Panc1 (cell line): ENCODE measurements around the gene TP63. TPM values are rescaled to one million over a fixed set of nuclear protein-coding genes. Genes with fewer than 3 reads are reported as not detected.

Source experiments
- ATAC-seq: fragments of 200-7000 bp; cut with Tn5 transposase; 2 replicates; pipeline ENCODE4 v1.9.1; 2020; ENCODE audit warnings: mild to moderate bottlenecking, moderate library complexity
- BruUV-seq: library from RNA; stranded (reverse); fragments of 400-500 nt; replicated peaks from 2 replicates; lab custom pipeline; 2021; lab: Mats Ljungman, UMichigan
- CTCF ChIA-PET: fragments of 300-600 bp; sonication (Branson Sonifier 250); formaldehyde crosslinking; loops from one replicate; lab custom pipeline; 2022; ENCODE audit warnings: antibody characterized with exemption; lab: Charles Lee
- POLR2A ChIA-PET: fragments of 300-600 bp; sonication (Branson Sonifier 250); formaldehyde crosslinking; loops from one replicate; lab custom pipeline; 2022; ENCODE audit warnings: antibody characterized with exemption; lab: Charles Lee
- DNase-seq: peaks from one replicate; pipeline ENCODE4 v3.0.0-alpha.2; 2010; ENCODE audit warnings: low read depth, low spot score
- H3K27ac ChIP-seq: 2 replicates; pipeline ENCODE4 v1.5.1; 2011; ENCODE audit warnings: mild to moderate bottlenecking, low read length, inconsistent platforms
- H3K27me3 ChIP-seq: fragments of 200-500 bp; sonication (Bioruptor generic); 2 replicates; pipeline ENCODE4 v1.6.0; 2014; ENCODE audit warnings: low read length, inconsistent platforms; ENCODE audit not compliant: control insufficient read depth, insufficient read depth
- H3K36me3 ChIP-seq: fragments of 200-500 bp; sonication (Bioruptor generic); 2 replicates; pipeline ENCODE4 v1.5.1; 2014; ENCODE audit warnings: inconsistent platforms, mild to moderate bottlenecking, low read length, moderate library complexity; ENCODE audit not compliant: control insufficient read depth, insufficient read depth
- H3K4me1 ChIP-seq: 2 replicates; pipeline ENCODE4 v1.5.1; 2011; ENCODE audit warnings: inconsistent platforms, mild to moderate bottlenecking, low read length, moderate library complexity; ENCODE audit not compliant: control insufficient read depth, insufficient read depth
- H3K4me3 ChIP-seq, 2 experiments: 2 replicates each; pipeline ENCODE4 v1.5.1; 2011 to 2012; ENCODE audit warnings: low read depth in 2 of 2, low read length in 2 of 2, mild to moderate bottlenecking in 2 of 2, inconsistent platforms in 1 of 2, moderate library complexity in 1 of 2
- H3K9me3 ChIP-seq: fragments of 200-500 bp; sonication (Bioruptor generic); 2 replicates; pipeline ENCODE4 v1.5.1; 2014; ENCODE audit warnings: low read depth, mild to moderate bottlenecking, inconsistent platforms, low read length, moderate library complexity; ENCODE audit not compliant: control insufficient read depth, insufficient read depth
- CTCF ChIP-seq: fragments of 450-650 bp; IDR thresholded peaks from 2 replicates; pipeline ENCODE4 v1.5.1; 2017; ENCODE audit warnings: mild to moderate bottlenecking
- POLR2AphosphoS5 ChIP-seq: IDR thresholded peaks from 2 replicates; pipeline ENCODE4 v1.6.1; 2012; ENCODE audit warnings: mild to moderate bottlenecking, low read depth, low read length, moderate library complexity
- REST ChIP-seq, 2 experiments: IDR thresholded peaks; 2 replicates each; pipeline ENCODE4 v1.6.1; 2011 to 2012; ENCODE audit warnings: low read depth in 2 of 2, control low read depth in 1 of 2, low read length in 1 of 2, mild to moderate bottlenecking in 1 of 2, moderate library complexity in 1 of 2; ENCODE audit not compliant: insufficient read depth in 1 of 2
- SIN3A ChIP-seq: IDR thresholded peaks from 2 replicates; pipeline ENCODE4 v1.6.1; 2012; ENCODE audit warnings: low read depth, mild to moderate bottlenecking, low read length, moderate library complexity, borderline replicate concordance; ENCODE audit not compliant: insufficient read depth
- TCF7L2 ChIP-seq: IDR thresholded peaks from 2 replicates; pipeline ENCODE4 v1.6.1; 2011; ENCODE audit warnings: mild to moderate bottlenecking, low read depth, low read length, inconsistent platforms
- in situ Hi-C: cut with HindIII; loops from 2 replicates; pipeline ENCODE4 v1.10.0; 2016; ENCODE audit warnings: low sequenced_read_pairs, low pct_unique_long_range_greater_than_20kb
- intact Hi-C: fragments of 100-400 bp; cut with micrococcal nuclease; formaldehyde crosslinking; loops from one replicate; pipeline ENCODE4 v1.10.0; 2022; ENCODE audit not compliant: unreplicated experiment
- total RNA-seq: library from RNA; stranded (reverse); gene quantifications from one replicate; pipeline ENCODE4 v1.2.1, GENCODE V29; 2021; ENCODE audit not compliant: unreplicated experiment

TP63 gene
- total RNA-seq, 1 experiment from 2014 or later = 0.51 TPM

GRCh38 chr3:189908646-189909045, 277.5 kb downstream of the TP63 start:
- intact Hi-C loops = no loop called here

GRCh38 chr3:189909139-189909538, 277.9 kb downstream of the TP63 start:
- no peaks in the 10 kb centered on the region for H3K9me3 ChIP-seq
- no peaks in the 10 kb centered on the region for H3K4me1 ChIP-seq
- in situ Hi-C loops = no loop called here
- ChIA-PET CTCF (no interaction called here), POLR2A (no interaction called here)
- no peaks in the 10 kb centered on the region for H3K36me3 ChIP-seq
- no peaks in the 10 kb centered on the region for H3K27me3 ChIP-seq
- no TSS peak for BruUV-seq
- intact Hi-C loops = no loop called here
- TF ChIP-seq POLR2AphosphoS5 (no peak), SIN3A (no peak), REST (IDR thresholded peaks at IDR 0.05; ENCODE audit: insufficient read depth in 1 of 2, low read depth in 2 of 2, low read length in 1 of 2) (no peak), CTCF (no peak), TCF7L2 (no peak)
- DNase-seq (no peak), ATAC-seq (no peak)
- no peak overlapping the region for H3K27ac ChIP-seq
- H3K4me3 ChIP-seq = no peak overlapping the region

More at GRCh38 chr3:189908646-189909045, 277.5 kb downstream of the TP63 start:
- ChIA-PET POLR2A (no interaction called here), CTCF (no interaction called here)
- no peak overlapping the region for H3K4me3 ChIP-seq
- TF ChIP-seq CTCF = no peak
- no peak for TF ChIP-seq REST (IDR thresholded peaks at IDR 0.05; ENCODE audit: insufficient read depth in 1 of 2, low read depth in 2 of 2, low read length in 1 of 2)
- no peak for TF ChIP-seq TCF7L2
- no peak for TF ChIP-seq POLR2AphosphoS5
- no peak for TF ChIP-seq SIN3A
- H3K4me1 ChIP-seq = no peaks in the 10 kb centered on the region
- no peaks in the 10 kb centered on the region for H3K36me3 ChIP-seq
- H3K27ac ChIP-seq = no peak overlapping the region
- in situ Hi-C loops = no loop called here
- ATAC-seq (no peak), DNase-seq (no peak)
- no peaks in the 10 kb centered on the region for H3K27me3 ChIP-seq
- BruUV-seq = no TSS peak
- no peaks in the 10 kb centered on the region for H3K9me3 ChIP-seq
